Upper lobe of right lung (tissue), 1 donor: ENCODE measurements around the gene PKIG. TPM values are rescaled to one million over a fixed set of nuclear protein-coding genes. Genes with fewer than 3 reads are reported as not detected.

ENCODE experiments used
- ATAC-seq: fragments of 200-7000 bp; cut with Tn5 transposase; one replicate; pipeline ENCODE4 v1.9.1; 2020; ENCODE audit warnings: mild to moderate bottlenecking, moderate library complexity
- DNase-seq: peaks from one replicate; pipeline ENCODE4 v3.0.0-alpha.2; 2020
- H3K27ac ChIP-seq: fragments of 200-600 bp; one replicate; pipeline ENCODE4 v1.8.0; 2022
- H3K27me3 ChIP-seq: fragments of 200-600 bp; one replicate; pipeline ENCODE4 v1.8.0; 2022; ENCODE audit warnings: mild to moderate bottlenecking
- H3K36me3 ChIP-seq: fragments of 200-600 bp; one replicate; pipeline ENCODE4 v1.8.0; 2022
- H3K4me1 ChIP-seq: fragments of 200-600 bp; one replicate; pipeline ENCODE4 v1.8.0; 2022
- H3K4me3 ChIP-seq: fragments of 200-600 bp; one replicate; pipeline ENCODE4 v1.8.0; 2022; ENCODE audit warnings: mild to moderate bottlenecking
- H3K9me3 ChIP-seq: fragments of 200-600 bp; one replicate; pipeline ENCODE4 v1.8.0; 2022
- intact Hi-C: fragments of 100-400 bp; cut with DNase I; formaldehyde crosslinking; loops from one replicate; pipeline ENCODE4 v1.11.0; 2022
- total RNA-seq: library from RNA; stranded (reverse); fragmentation: NEBNext Ultra II Directional; extraction: Animal tissue kit (Norgen Biotek cat#: 25700); gene quantifications from one replicate; pipeline ENCODE4 v1.2.1, GENCODE V29; 2021
- TF ChIP-seq, protein P1 (sequence below): fragments of 200-600 bp; IDR thresholded peaks from one replicate; pipeline ENCODE4 v1.8.0; 2022; ENCODE audit warnings: antibody characterized with exemption
- donor health status: DM: no; HTN: yes; CAD: no; lungs with severe emphysema.

Gene PKIG
- total RNA-seq, 1 donor from 2014 or later = 88.8 TPM

GRCh38 chr20:44571362-44571988 is 10.9 kb upstream of the PKIG start:
- Histone ChIP-seq H3K27me3 (no peaks in the 10 kb centered on the region), H3K36me3 (no peaks in the 10 kb centered on the region), H3K9me3 (no peaks in the 10 kb centered on the region), H3K4me1 (peaks cover 33% of the 10 kb centered on the region), H3K27ac (no peak overlapping the region), H3K4me3 (no peak overlapping the region)
- TF ChIP-seq, protein P1, sequence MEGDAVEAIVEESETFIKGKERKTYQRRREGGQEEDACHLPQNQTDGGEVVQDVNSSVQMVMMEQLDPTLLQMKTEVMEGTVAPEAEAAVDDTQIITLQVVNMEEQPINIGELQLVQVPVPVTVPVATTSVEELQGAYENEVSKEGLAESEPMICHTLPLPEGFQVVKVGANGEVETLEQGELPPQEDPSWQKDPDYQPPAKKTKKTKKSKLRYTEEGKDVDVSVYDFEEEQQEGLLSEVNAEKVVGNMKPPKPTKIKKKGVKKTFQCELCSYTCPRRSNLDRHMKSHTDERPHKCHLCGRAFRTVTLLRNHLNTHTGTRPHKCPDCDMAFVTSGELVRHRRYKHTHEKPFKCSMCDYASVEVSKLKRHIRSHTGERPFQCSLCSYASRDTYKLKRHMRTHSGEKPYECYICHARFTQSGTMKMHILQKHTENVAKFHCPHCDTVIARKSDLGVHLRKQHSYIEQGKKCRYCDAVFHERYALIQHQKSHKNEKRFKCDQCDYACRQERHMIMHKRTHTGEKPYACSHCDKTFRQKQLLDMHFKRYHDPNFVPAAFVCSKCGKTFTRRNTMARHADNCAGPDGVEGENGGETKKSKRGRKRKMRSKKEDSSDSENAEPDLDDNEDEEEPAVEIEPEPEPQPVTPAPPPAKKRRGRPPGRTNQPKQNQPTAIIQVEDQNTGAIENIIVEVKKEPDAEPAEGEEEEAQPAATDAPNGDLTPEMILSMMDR = no peak
- DNase-seq (no peak), ATAC-seq (no peak)
- intact Hi-C loops = no loop called here

- H3K9me3 ChIP-seq = no peaks in the 10 kb centered on the region
- H3K4me3 ChIP-seq = no peak overlapping the region
- intact Hi-C loops = no loop called here
- ATAC-seq (peak; percentile 49), DNase-seq (no peak)
- no peaks in the 10 kb centered on the region for H3K36me3 ChIP-seq
- H3K4me1 ChIP-seq = peaks cover 43% of the 10 kb centered on the region
- peak overlapping the region; percentile 77 for H3K27ac ChIP-seq
- no peaks in the 10 kb centered on the region for H3K27me3 ChIP-seq
- TF ChIP-seq, protein P1 = no peak
Measured at GRCh38 chr20:44572551-44573500, 9.6 kb upstream of the PKIG start.

- no peak for DNase-seq
- Histone ChIP-seq H3K36me3 (no peaks in the 10 kb centered on the region), H3K9me3 (no peaks in the 10 kb centered on the region), H3K27ac (peak overlapping the region; percentile 77), H3K4me3 (no peak overlapping the region), H3K4me1 (peaks cover 43% of the 10 kb centered on the region), H3K27me3 (no peaks in the 10 kb centered on the region)
- ATAC-seq = no peak
- TF ChIP-seq, protein P1 = no peak
- intact Hi-C loops = no loop called here
Measured at GRCh38 chr20:44573501-44573869, 8.9 kb upstream of the PKIG start.

DNA sequence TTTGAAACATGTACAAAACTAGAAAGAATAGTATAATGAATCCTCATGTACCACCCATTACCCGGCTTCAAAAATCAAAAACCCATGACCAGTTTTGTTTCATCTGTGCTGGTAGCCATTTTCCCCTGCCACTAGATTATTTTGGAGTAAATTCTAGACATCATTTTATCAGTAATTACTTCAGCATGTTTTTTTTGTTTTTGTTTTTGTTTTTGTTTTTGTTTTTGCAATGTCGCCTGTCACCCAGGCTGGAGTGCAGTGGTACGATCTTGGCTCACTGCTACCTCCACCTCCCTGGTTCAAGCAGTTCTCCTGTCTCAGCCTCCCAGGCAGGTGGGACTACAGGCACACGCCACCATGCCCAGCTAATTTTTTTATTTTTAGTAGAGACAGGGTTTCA is 8.0 kb upstream of the PKIG start:
- no peak overlapping the region for H3K4me3 ChIP-seq
- DNase-seq (no peak), ATAC-seq (no peak)
- intact Hi-C loops = no loop called here
- H3K4me1 ChIP-seq = peaks cover 47% of the 10 kb centered on the region
- H3K36me3 ChIP-seq = no peaks in the 10 kb centered on the region
- H3K9me3 ChIP-seq = no peaks in the 10 kb centered on the region
- H3K27ac ChIP-seq = no peak overlapping the region
- no peaks in the 10 kb centered on the region for H3K27me3 ChIP-seq
- TF ChIP-seq, protein P1 = no peak

DNA sequence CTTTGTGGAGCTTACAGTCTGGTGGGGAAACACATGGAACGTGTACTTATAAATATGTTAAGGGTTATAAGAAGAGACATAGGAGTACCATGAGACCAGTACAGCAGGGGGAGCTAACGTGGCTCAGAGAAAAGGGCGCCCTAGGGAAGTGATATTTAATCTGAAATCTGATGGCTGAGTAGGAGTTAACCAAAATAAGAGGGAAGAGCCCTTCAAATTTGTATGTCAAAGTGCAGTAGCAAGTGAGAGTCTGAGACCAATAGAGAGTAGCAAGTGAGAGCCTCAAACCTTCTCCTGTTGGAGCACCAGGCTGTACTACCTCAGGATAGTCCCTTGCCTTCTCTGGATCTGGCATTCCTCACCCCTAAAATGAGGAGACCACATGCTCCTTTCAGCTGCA is 6.1 kb upstream of the PKIG start:
- no peaks in the 10 kb centered on the region for H3K36me3 ChIP-seq
- H3K27ac ChIP-seq = peak overlapping the region; percentile 7
- H3K4me3 ChIP-seq = no peak overlapping the region
- peaks cover 65% of the 10 kb centered on the region for H3K4me1 ChIP-seq
- TF ChIP-seq, protein P1 = peak; percentile 35
- DNase-seq (no peak), ATAC-seq (peak; percentile 86)
- H3K27me3 ChIP-seq = no peaks in the 10 kb centered on the region
- intact Hi-C loops = no loop called here
- H3K9me3 ChIP-seq = no peaks in the 10 kb centered on the region
